Spleen (tissue), 11 donors: Measurements from ENCODE around the gene EGFL8. TPM values are rescaled to one million over a fixed set of nuclear protein-coding genes. Genes with fewer than 3 reads are reported as not detected.

Experiments used
- DNase-seq: peaks from one replicate; pipeline ENCODE4 v3.0.0-alpha.2; 2020
- H3K27ac ChIP-seq, 8 donors: fragments of 200-600 bp; sonication (generic) in 7 of 8; 1 replicate in 4 of 8; 2 replicates in 4 of 8; pipeline versions ENCODE4 v1.5.0 to v1.8.0; 2016 to 2021; ENCODE audit warnings: inconsistent platforms in 4 of 8, mild to moderate bottlenecking in 4 of 8, moderate library complexity in 1 of 8
- H3K27me3 ChIP-seq, 7 donors: fragments of 200-600 bp; sonication (generic) in 6 of 7; replicated peaks in 1 of 7; 1 replicate in 4 of 7; 2 replicates in 3 of 7; pipeline versions ENCODE4 v1.5.0 to v1.8.0; 2016 to 2021; ENCODE audit warnings: inconsistent platforms in 3 of 7, mild to moderate bottlenecking in 1 of 7
- H3K36me3 ChIP-seq, 6 donors: fragments of 200-600 bp; sonication (generic) in 5 of 6; 1 replicate in 4 of 6; 2 replicates in 2 of 6; pipeline versions ENCODE4 v1.5.0 to v1.8.0; 2016 to 2021; ENCODE audit warnings: inconsistent platforms in 2 of 6
- H3K4me1 ChIP-seq, 6 donors: fragments of 200-600 bp; sonication (generic) in 5 of 6; 1 replicate in 3 of 6; 2 replicates in 3 of 6; pipeline versions ENCODE4 v1.5.0 to v1.8.0; 2016 to 2021; ENCODE audit warnings: inconsistent platforms in 3 of 6
- H3K4me3 ChIP-seq, 8 donors: fragments of 200-600 bp; sonication (generic) in 7 of 8; 1 replicate in 4 of 8; 2 replicates in 4 of 8; pipeline versions ENCODE4 v1.5.0 to v1.8.0; 2016 to 2021; ENCODE audit warnings: inconsistent platforms in 4 of 8, mild to moderate bottlenecking in 4 of 8, moderate library complexity in 2 of 8
- H3K9me3 ChIP-seq, 8 donors: fragments of 200-600 bp; sonication (generic) in 7 of 8; 1 replicate in 4 of 8; 2 replicates in 4 of 8; pipeline versions ENCODE4 v1.5.0 to v1.8.0; 2016 to 2021; ENCODE audit warnings: inconsistent platforms in 4 of 8
- CTCF ChIP-seq, 11 experiments: fragments of 200-600 bp in 7 of 11; fragments of 450-650 bp in 4 of 11; sonication (generic) in 4 of 11; IDR thresholded peaks in 8 of 11; conservative IDR thresholded peaks in 3 of 11; 1 replicate in 7 of 11; 2 replicates in 4 of 11; pipeline versions ENCODE4 v1.4.0 to v1.8.0; 2016 to 2021; ENCODE audit warnings: antibody characterized with exemption in 11 of 11, inconsistent platforms in 4 of 11, mild to moderate bottlenecking in 1 of 11
- POLR2A ChIP-seq, 3 donors: fragments of 450-650 bp; IDR thresholded peaks; one replicate each; pipeline ENCODE4 v1.5.1; 2017; ENCODE audit warnings: antibody characterized with exemption in 3 of 3, mild to moderate bottlenecking in 1 of 3
- POLR2AphosphoS5 ChIP-seq, 3 donors: sonication (generic); formaldehyde crosslinking; IDR thresholded peaks; one replicate each; pipeline ENCODE4 v1.5.1; 2017; ENCODE audit warnings: antibody characterized with exemption in 3 of 3
- WGBS, 5 donors: extraction: QIAGEN DNeasy Blood & Tissue Kit in 3 of 5; methylation state at CpG; one replicate each; pipeline versions ENCODE4 v1.1.5 to v1.1.7; 2013 to 2018; 5-methylcytosine and 5-hydroxymethylcytosine counted together
- intact Hi-C: fragments of 100-400 bp; cut with DNase I; formaldehyde crosslinking; loops from one replicate; pipeline ENCODE4 v1.15.0; 2023; ENCODE audit warnings: low total_unique reads
- polyA plus RNA-seq, 3 donors: library from polyadenylated mRNA; stranded (reverse); fragments of 200-250 nt; gene quantifications; one replicate each; pipeline ENCODE4 v1.2.1, GENCODE V29; 2013
- total RNA-seq, 7 donors: library from RNA; depleted of rRNA in 3 of 7; stranded (reverse); fragments of >200 nt in 3 of 7; fragmentation: NEBNext Ultra II Directional in 4 of 7; extraction: Animal tissue kit (Norgen Biotek cat#: 25700) in 4 of 7; gene quantifications; one replicate each; pipeline versions ENCODE4 v1.1.0 to v1.2.1, GENCODE V29; 2016 to 2021
- donor health status: healthy with polysubstance abuse.
- donor health status: DM: no; HTN: no; CAD: no; lungs with moderate emphysema.
- donor health status: DM: no; HTN: no; CAD: no.
- donor health status: Bipolar disorder and iron deficiency.
- donor health status: healthy.
- donor health status: DM: no; HTN: no; CAD: no.
- donor health status: DM: yes; HTN: yes; CAD: no.

Gene EGFL8
- total and polyA plus RNA-seq, 10 donors: 4.4 to 32.8 (median 11.9) TPM

DNA sequence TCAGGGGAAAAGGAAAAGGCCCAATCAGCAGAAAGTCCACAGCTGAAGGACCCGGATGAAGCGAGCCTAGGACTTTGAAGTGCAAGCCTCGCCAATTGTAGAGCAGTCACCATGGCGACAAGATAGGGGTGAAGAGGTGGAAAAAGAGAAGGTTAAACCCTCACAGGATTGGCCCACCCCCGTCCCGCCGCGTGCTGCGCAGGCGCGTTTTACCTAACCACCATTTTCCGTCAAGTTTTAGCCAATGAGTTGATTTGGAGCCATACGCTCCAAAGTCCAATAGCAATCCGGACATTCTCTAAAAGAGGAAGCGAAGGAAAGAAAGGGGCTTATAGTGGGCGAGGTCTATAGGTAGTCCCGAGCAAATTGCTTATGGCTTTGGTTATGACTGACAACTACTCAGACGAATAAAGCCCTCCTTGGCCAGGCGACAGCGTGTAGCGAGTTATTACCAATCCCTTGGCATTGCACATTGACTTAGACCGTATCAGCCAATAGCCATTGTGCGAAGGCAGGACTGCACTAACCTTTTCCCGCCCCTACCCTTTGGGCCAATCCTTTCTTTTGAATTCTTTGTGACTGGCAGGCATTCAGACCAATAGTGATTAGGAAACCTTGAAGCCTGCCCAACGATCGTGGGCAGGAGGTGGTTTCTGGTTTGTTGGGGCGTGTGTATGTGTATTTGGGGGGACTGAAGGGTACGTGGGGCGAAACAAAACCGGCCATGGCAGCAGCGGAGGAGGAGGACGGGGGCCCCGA lies 13.6 kb downstream of the EGFL8 start, which contains the start of gene RNF5:
TSS of gene RNF5 (plus strand) at position 618 of the 759 bp plus-strand sequence. CDS start at position 725, 107 bp downstream.
- no peaks in the 10 kb centered on the region for H3K9me3 ChIP-seq
- peaks cover 33 to 90% (median 63%) of the 10 kb centered on the region in 6 donors for H3K4me1 ChIP-seq
- peak within 1 kb of the TSS; percentile 43 to 87 (median 62) for H3K4me3 ChIP-seq
- no peak for TF ChIP-seq CTCF (IDR thresholded peaks at IDR 0.05 in 8 of 11, conservative IDR thresholded peaks at IDR 0.05 in 3 of 11)
- peak in 1 of 3 donors; percentile 38 for TF ChIP-seq POLR2A (IDR thresholded peaks at IDR 0.05)
- peak; percentile 69 to 74 (median 70) for TF ChIP-seq POLR2AphosphoS5 (IDR thresholded peaks at IDR 0.05)
- peak within 1 kb of the TSS; percentile 92 to 98 (median 95) for H3K27ac ChIP-seq
- WGBS, 5 donors: 0 to 1% (median 1%) methylated on average over 33 of the region's 33 CpGs
- intact Hi-C loops: no loop called here
- peak; percentile 94 for DNase-seq
- H3K36me3 ChIP-seq: peaks cover 0 to 36% (median 30%) of the 10 kb centered on the region in 6 donors
- H3K27me3 ChIP-seq: no peaks in the 10 kb centered on the region

DNA sequence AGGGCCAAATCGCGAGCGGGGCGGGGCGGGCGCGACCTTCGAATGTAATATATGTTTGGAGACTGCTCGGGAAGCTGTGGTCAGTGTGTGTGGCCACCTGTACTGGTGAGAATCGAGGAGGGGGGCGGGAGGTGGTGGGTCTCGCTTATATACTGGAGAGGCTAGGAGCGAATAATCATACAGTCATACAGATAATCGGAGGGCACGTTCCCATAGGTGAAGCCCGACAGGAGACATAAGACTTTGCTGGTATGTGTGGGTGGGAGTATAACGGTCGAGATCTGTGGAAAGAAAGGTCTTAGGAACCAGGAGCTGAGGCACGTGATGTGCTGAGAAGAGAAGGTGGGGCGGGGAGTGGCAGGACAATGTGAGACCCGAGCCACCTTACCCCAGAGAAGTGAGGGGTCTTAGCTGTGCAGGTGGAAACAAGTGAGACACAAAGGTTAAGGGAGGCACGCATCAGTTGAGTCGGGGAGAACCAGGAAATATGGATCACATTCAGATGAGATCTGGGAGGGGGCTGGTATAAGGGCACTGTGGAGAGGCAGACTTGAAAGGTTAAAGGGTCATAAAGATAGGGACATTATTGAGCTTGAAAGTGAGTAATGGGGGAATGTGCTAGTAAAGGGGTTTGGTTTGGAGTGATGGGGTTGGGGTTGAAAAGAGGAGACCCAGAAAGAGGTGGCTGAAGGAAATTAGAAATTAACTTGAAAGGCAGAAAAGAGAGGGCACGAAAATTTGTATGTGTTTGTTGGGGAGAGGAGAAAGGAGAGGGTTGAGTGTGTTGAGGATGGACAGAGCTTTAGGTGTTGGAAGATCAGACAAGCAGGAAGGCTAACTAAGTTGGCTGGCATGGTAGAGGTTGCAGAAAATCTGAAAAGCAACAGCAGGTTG lies 14.4 kb downstream of the EGFL8 start:
- no peak for DNase-seq
- TF ChIP-seq POLR2AphosphoS5 (IDR thresholded peaks at IDR 0.05): no peak
- TF ChIP-seq CTCF (IDR thresholded peaks at IDR 0.05 in 8 of 11, conservative IDR thresholded peaks at IDR 0.05 in 3 of 11): no peak
- TF ChIP-seq POLR2A (IDR thresholded peaks at IDR 0.05): no peak
- H3K4me3 ChIP-seq: peak overlapping the region; percentile 43 to 87 (median 62)
- peaks cover 33 to 90% (median 66%) of the 10 kb centered on the region in 6 donors for H3K4me1 ChIP-seq
- H3K36me3 ChIP-seq: peaks cover 0 to 44% (median 37%) of the 10 kb centered on the region in 6 donors
- no peaks in the 10 kb centered on the region for H3K27me3 ChIP-seq
- intact Hi-C loops: no loop called here
- H3K9me3 ChIP-seq: no peaks in the 10 kb centered on the region
- 2 to 3% (median 3%) methylated on average over 24 of the region's 24 CpGs for WGBS, 5 donors
- peak overlapping the region; percentile 92 to 98 (median 95) for H3K27ac ChIP-seq

GRCh38 chr6:32179766-32180405 lies 15.5 kb downstream of the EGFL8 start:
- intact Hi-C loops: no loop called here
- 61 to 80% (median 78%) methylated on average over 10 of the region's 10 CpGs for WGBS, 5 donors
- TF ChIP-seq POLR2A (IDR thresholded peaks at IDR 0.05) (no peak), POLR2AphosphoS5 (IDR thresholded peaks at IDR 0.05) (no peak), CTCF (IDR thresholded peaks at IDR 0.05 in 8 of 11, conservative IDR thresholded peaks at IDR 0.05 in 3 of 11) (no peak)
- Histone ChIP-seq H3K4me1 (peaks cover 29 to 90% (median 67%) of the 10 kb centered on the region in 6 donors), H3K27me3 (no peaks in the 10 kb centered on the region), H3K4me3 (peak overlapping the region in 2 of 8 donors; percentile 62 to 87), H3K36me3 (peaks cover 0 to 55% (median 38%) of the 10 kb centered on the region in 6 donors), H3K9me3 (no peaks in the 10 kb centered on the region), H3K27ac (peak overlapping the region in 6 of 8 donors; percentile 15 to 98 (median 95))
- no peak for DNase-seq
